Transverse colon (tissue), 4 donors: ENCODE data around the gene CBX4. TPM values are rescaled to one million over a fixed set of nuclear protein-coding genes. Genes with fewer than 3 reads are reported as not detected.

Experiments
- DNase-seq: peaks from one replicate; pipeline ENCODE4 v3.0.0-alpha.2; 2019
- H3K27ac ChIP-seq, 4 donors: fragments of 200-600 bp; sonication (generic); 2 replicates each; pipeline ENCODE4 v1.5.1; 2016 to 2018; ENCODE audit warnings: inconsistent platforms in 4 of 4
- H3K27me3 ChIP-seq: fragments of 200-600 bp; sonication (generic); 2 replicates; pipeline ENCODE4 v1.5.1; 2017; ENCODE audit warnings: inconsistent platforms
- H3K36me3 ChIP-seq, 4 donors: fragments of 200-600 bp; sonication (generic); 2 replicates each; pipeline ENCODE4 v1.5.1; 2017 to 2019; ENCODE audit warnings: inconsistent platforms in 4 of 4
- H3K4me1 ChIP-seq, 4 donors: fragments of 200-600 bp; sonication (generic); 2 replicates each; pipeline ENCODE4 v1.5.1; 2017 to 2020; ENCODE audit warnings: inconsistent platforms in 4 of 4
- H3K4me3 ChIP-seq, 4 donors: fragments of 200-600 bp; sonication (generic); 1 replicate in 1 of 4; 2 replicates in 3 of 4; pipeline versions ENCODE4 v1.5.1 to v1.6.1; 2017 to 2019; ENCODE audit warnings: inconsistent platforms in 4 of 4
- H3K9me3 ChIP-seq, 2 donors: fragments of 200-600 bp; sonication (generic); 2 replicates each; pipeline ENCODE4 v1.5.1; 2017 to 2019; ENCODE audit warnings: inconsistent platforms in 2 of 2
- CTCF ChIP-seq, 5 experiments: fragments of 200-600 bp in 3 of 5; fragments of 450-650 bp in 2 of 5; sonication (generic) in 3 of 5; IDR thresholded peaks; 1 replicate in 2 of 5; 2 replicates in 3 of 5; pipeline ENCODE4 v1.5.1; 2016 to 2017; ENCODE audit warnings: antibody characterized with exemption in 5 of 5, inconsistent platforms in 3 of 5, mild to moderate bottlenecking in 2 of 5, moderate library complexity in 1 of 5
- EP300 ChIP-seq: sonication (generic); formaldehyde crosslinking; IDR thresholded peaks from one replicate; pipeline ENCODE4 v1.6.1; 2017; ENCODE audit warnings: antibody characterized with exemption, low read depth
- POLR2A ChIP-seq: fragments of 450-650 bp; IDR thresholded peaks from one replicate; pipeline ENCODE4 v1.6.1; 2016; ENCODE audit warnings: antibody characterized with exemption, mild to moderate bottlenecking, moderate library complexity
- POLR2AphosphoS5 ChIP-seq, 3 donors: sonication (generic); formaldehyde crosslinking; IDR thresholded peaks; one replicate each; pipeline ENCODE4 v1.6.1; 2016; ENCODE audit warnings: antibody characterized with exemption in 3 of 3
- WGBS, 2 donors: methylation state at CpG; one replicate each; pipeline ENCODE4 v1.1.5; 2018; ENCODE audit warnings: low coverage in 1 of 2; 5-methylcytosine and 5-hydroxymethylcytosine counted together
- in situ Hi-C, 4 donors: fragments of 200-750 bp; cut with MboI; loops; one replicate each; pipeline versions ENCODE4 v1.15.0 to v1.15.1; 2017; ENCODE audit warnings: low sequenced_read_pairs in 3 of 4, low pct_ligation_motif_present in 1 of 4, low pct_unique_long_range_greater_than_20kb in 1 of 4
- intact Hi-C: fragments of 100-400 bp; cut with DNase I; formaldehyde crosslinking; loops from one replicate; pipeline ENCODE4 v1.15.1; 2023; ENCODE audit warnings: low total_unique reads
- total RNA-seq, 4 donors: library from RNA; depleted of rRNA; stranded (reverse); fragments of >200 nt; gene quantifications; one replicate each; pipeline ENCODE4 v1.1.0, GENCODE V29; 2016

Gene CBX4
- total RNA-seq, 4 donors from 2014 or later = 6.6 to 25.1 (median 8.3) TPM

GRCh38 chr17:79862771-79863440 lies 23.7 kb upstream of the CBX4 start:
- Histone ChIP-seq H3K4me3 (no peak overlapping the region), H3K4me1 (peaks cover 0 to 4% (median 0%) of the 10 kb centered on the region in 4 donors), H3K9me3 (no peaks in the 10 kb centered on the region), H3K27ac (no peak overlapping the region), H3K36me3 (no peaks in the 10 kb centered on the region), H3K27me3 (no peaks in the 10 kb centered on the region)
- WGBS, 2 donors = 75% methylated on average over 13 of the region's 13 CpGs; no CpG with 5 or more reads in 1 of the 2 donors
- intact Hi-C loops = no loop called here
- no peak for DNase-seq
- no peak for TF ChIP-seq POLR2AphosphoS5 (IDR thresholded peaks at IDR 0.05)
- no peak for TF ChIP-seq POLR2A
- no peak for TF ChIP-seq CTCF (IDR thresholded peaks at IDR 0.05)
- no peak for TF ChIP-seq EP300
- in situ Hi-C loops = no loop called here

- no peak overlapping the region for H3K27ac ChIP-seq
- in situ Hi-C loops = no loop called here
Observed at GRCh38 chr17:79862238-79862637, 23.0 kb upstream of the CBX4 start.

GRCh38 chr17:79861413-79862216 lies 22.4 kb upstream of the CBX4 start:
- H3K27ac ChIP-seq = no peak overlapping the region
- DNase-seq = peak; percentile 22
- no peaks in the 10 kb centered on the region for H3K27me3 ChIP-seq
- H3K4me1 ChIP-seq = no peaks in the 10 kb centered on the region
- intact Hi-C loops = no loop called here
- H3K36me3 ChIP-seq = no peaks in the 10 kb centered on the region
- no peak overlapping the region for H3K4me3 ChIP-seq
- H3K9me3 ChIP-seq = no peaks in the 10 kb centered on the region
- TF ChIP-seq CTCF (IDR thresholded peaks at IDR 0.05) (no peak), POLR2A (no peak), EP300 (no peak), POLR2AphosphoS5 (IDR thresholded peaks at IDR 0.05) (no peak)
- WGBS, 2 donors = 20 to 54% methylated on average over 1 to 26 of the region's 26 CpGs
- in situ Hi-C loops = no loop called here

More at GRCh38 chr17:79862238-79862637, 23.0 kb upstream of the CBX4 start:
- H3K4me1 ChIP-seq = peaks cover 0 to 4% (median 0%) of the 10 kb centered on the region in 4 donors
- intact Hi-C loops = no loop called here
- TF ChIP-seq CTCF (IDR thresholded peaks at IDR 0.05) (no peak), POLR2A (no peak), EP300 (no peak), POLR2AphosphoS5 (IDR thresholded peaks at IDR 0.05) (no peak)
- H3K27me3 ChIP-seq = no peaks in the 10 kb centered on the region
- WGBS, 2 donors = 59 to 100% methylated on average over 1 to 5 of the region's 5 CpGs
- H3K9me3 ChIP-seq = no peaks in the 10 kb centered on the region
- no peak overlapping the region for H3K4me3 ChIP-seq
- no peak for DNase-seq
- no peaks in the 10 kb centered on the region for H3K36me3 ChIP-seq
